H1 (cell line): ENCODE results near the gene BMI1. TPM values are rescaled to one million over a fixed set of nuclear protein-coding genes. Genes with fewer than 3 reads are reported as not detected.
A peak's percentile ranks its signal among the peaks of the same experiment; 100 is the strongest.

Experiments used
- CTCF ChIA-PET: fragments of 300-600 bp; sonication (Branson Sonifier 250); formaldehyde crosslinking; loops from one replicate; lab custom pipeline; 2021; ENCODE audit not compliant: partially characterized antibody; lab: Charles Lee
- POLR2A ChIA-PET: fragments of 300-600 bp; sonication (Branson Sonifier 250); formaldehyde crosslinking; loops from one replicate; lab custom pipeline; 2021; ENCODE audit warnings: inconsistent platforms; ENCODE audit not compliant: partially characterized antibody; lab: Charles Lee
- DNase-seq, 2 experiments: peaks; one replicate each; pipeline versions ENCODE4 v3.0.0 to v3.0.0-alpha.2; 2010 to 2022; ENCODE audit warnings: low spot score in 2 of 2, low read depth in 1 of 2, mixed read lengths in 1 of 2
- FAIRE-seq: peaks from 2 replicates; lab custom pipeline; 2011; peaks lifted over from hg19 to GRCh38; lab: Jason Lieb, UNC
- H2AFZ ChIP-seq: 2 replicates; pipeline ENCODE4 v1.8.1; 2012; ENCODE audit warnings: low read length, inconsistent platforms
- H2AK5ac ChIP-seq: 2 replicates; pipeline ENCODE4 v1.6.1; 2013; ENCODE audit warnings: low read depth, low read length
- H2BK120ac ChIP-seq: replicated peaks from 2 replicates; pipeline ENCODE3; 2013; ENCODE audit warnings: low read depth, low read length, inconsistent platforms
- H2BK12ac ChIP-seq: 2 replicates; pipeline ENCODE4 v1.6.1; 2013; ENCODE audit warnings: low read depth, low read length
- H2BK15ac ChIP-seq: 2 replicates; pipeline ENCODE4 v1.6.1; 2013; ENCODE audit warnings: low read length
- H2BK20ac ChIP-seq: 2 replicates; pipeline ENCODE4 v1.6.1; 2013; ENCODE audit warnings: low read length
- H2BK5ac ChIP-seq: 2 replicates; pipeline ENCODE4 v1.6.1; 2013; ENCODE audit warnings: low read depth, low read length
- H3K14ac ChIP-seq: 2 replicates; pipeline ENCODE4 v1.6.1; 2013; ENCODE audit warnings: inconsistent platforms; ENCODE audit not compliant: insufficient read length
- H3K18ac ChIP-seq: 2 replicates; pipeline ENCODE4 v1.6.1; 2013; ENCODE audit warnings: low read length; ENCODE audit errors: extremely low read depth
- H3K23ac ChIP-seq: 2 replicates; pipeline ENCODE4 v1.6.1; 2013; ENCODE audit warnings: inconsistent platforms; ENCODE audit not compliant: insufficient read length
- H3K23me2 ChIP-seq: 2 replicates; pipeline ENCODE4 v1.6.1; 2013; ENCODE audit warnings: low read depth, low read length
- H3K27ac ChIP-seq: 2 replicates; pipeline ENCODE4 v1.6.1; 2011; ENCODE audit warnings: low read depth, low read length, inconsistent platforms
- H3K27me3 ChIP-seq, 4 experiments: replicated peaks in 1 of 4; 1 replicate in 1 of 4; 2 replicates in 3 of 4; pipeline versions ENCODE4 v1.6.1 to v1.8.1; 2011 to 2013; ENCODE audit warnings: low read length in 3 of 4, mild to moderate bottlenecking in 3 of 4, inconsistent platforms in 2 of 4, mixed read lengths in 2 of 4, moderate library complexity in 1 of 4; ENCODE audit not compliant: control insufficient read depth in 3 of 4, insufficient read depth in 3 of 4; ENCODE audit errors: extremely low read depth in 1 of 4
- H3K36me3 ChIP-seq, 4 experiments: 2 replicates each; pipeline versions ENCODE4 v1.6.1 to v1.8.1; 2011 to 2013; ENCODE audit warnings: mild to moderate bottlenecking in 4 of 4, low read length in 3 of 4, moderate library complexity in 2 of 4, control low read depth in 1 of 4, inconsistent platforms in 1 of 4; ENCODE audit not compliant: insufficient read depth in 4 of 4, control insufficient read depth in 2 of 4
- H3K4ac ChIP-seq: replicated peaks from 2 replicates; pipeline ENCODE3; 2013; ENCODE audit warnings: low read length, low read depth, mixed read lengths, inconsistent platforms; ENCODE audit not compliant: insufficient read length
- H3K4me1 ChIP-seq, 4 experiments: replicated peaks in 1 of 4; 1 replicate in 1 of 4; 2 replicates in 3 of 4; pipeline versions ENCODE4 v1.6.1 to v1.8.1; 2011 to 2013; ENCODE audit warnings: low read length in 3 of 4, inconsistent platforms in 2 of 4, mixed read lengths in 1 of 4; ENCODE audit not compliant: insufficient read depth in 4 of 4, control insufficient read depth in 3 of 4
- H3K4me2 ChIP-seq, 2 experiments: 2 replicates each; pipeline versions ENCODE4 v1.6.1 to v1.8.1; 2011 to 2013; ENCODE audit warnings: low read depth in 2 of 2, low read length in 2 of 2, control low read depth in 1 of 2, inconsistent platforms in 1 of 2, mild to moderate bottlenecking in 1 of 2; ENCODE audit not compliant: insufficient read depth in 1 of 2
- H3K4me3 ChIP-seq, 4 experiments: fragments of 200-600, 300-600 bp in 1 of 4; sonication (generic), shearing (Covaris generic), sonication (Bioruptor Twin) in 1 of 4; 2 replicates each; pipeline versions ENCODE4 v1.5.1 to v1.8.1; 2011 to 2016; ENCODE audit warnings: low read length in 4 of 4, low read depth in 3 of 4, control low read depth in 2 of 4, inconsistent platforms in 2 of 4, mild to moderate bottlenecking in 2 of 4, mixed read lengths in 1 of 4, moderate library complexity in 1 of 4; ENCODE audit not compliant: insufficient read depth in 2 of 4; ENCODE audit errors: extremely low read depth in 1 of 4
- H3K56ac ChIP-seq: replicated peaks from 2 replicates; pipeline ENCODE3; 2013; ENCODE audit warnings: low read depth, mild to moderate bottlenecking, mixed read lengths, low read length, inconsistent platforms; ENCODE audit not compliant: insufficient read length
- H3K79me1 ChIP-seq: 2 replicates; pipeline ENCODE4 v1.6.1; 2013; ENCODE audit warnings: low read depth, low read length, control low read depth
- H3K79me2 ChIP-seq, 2 experiments: 2 replicates each; pipeline versions ENCODE4 v1.6.1 to v1.8.1; 2012 to 2013; ENCODE audit warnings: low read length in 2 of 2, mild to moderate bottlenecking in 2 of 2, inconsistent platforms in 1 of 2; ENCODE audit not compliant: insufficient read depth in 2 of 2, control insufficient read depth in 1 of 2
- H3K9ac ChIP-seq, 4 experiments: replicated peaks in 1 of 4; 1 replicate in 1 of 4; 2 replicates in 3 of 4; pipeline versions ENCODE4 v1.6.1 to v1.8.1; 2011 to 2013; ENCODE audit warnings: low read depth in 3 of 4, low read length in 3 of 4, control low read depth in 2 of 4, mild to moderate bottlenecking in 2 of 4, moderate library complexity in 2 of 4, inconsistent platforms in 1 of 4; ENCODE audit errors: extremely low read depth in 1 of 4
- H3K9me3 ChIP-seq, 2 experiments: 2 replicates each; pipeline versions ENCODE4 v1.6.1 to v1.8.1; 2012 to 2013; ENCODE audit warnings: mild to moderate bottlenecking in 2 of 2, moderate library complexity in 2 of 2, control low read depth in 1 of 2, inconsistent platforms in 1 of 2, low read depth in 1 of 2, low read length in 1 of 2, mixed read lengths in 1 of 2; ENCODE audit not compliant: insufficient read depth in 2 of 2
- H4K20me1 ChIP-seq, 2 experiments: replicated peaks in 1 of 2; 2 replicates each; pipeline versions ENCODE3 to v1.8.1; 2011 to 2013; ENCODE audit warnings: inconsistent platforms in 2 of 2, low read length in 2 of 2, mild to moderate bottlenecking in 1 of 2; ENCODE audit not compliant: insufficient read depth in 2 of 2, control insufficient read depth in 1 of 2
- H4K5ac ChIP-seq: 2 replicates; pipeline ENCODE4 v1.6.1; 2013; ENCODE audit warnings: low read length, low read depth, mixed read lengths, inconsistent platforms; ENCODE audit not compliant: insufficient read length
- H4K8ac ChIP-seq: 2 replicates; pipeline ENCODE4 v1.8.0; 2013; ENCODE audit warnings: mild to moderate bottlenecking, moderate library complexity, low read length, inconsistent platforms; ENCODE audit not compliant: insufficient read depth; ENCODE audit errors: extremely low read depth
- H4K91ac ChIP-seq: replicated peaks from 2 replicates; pipeline ENCODE3; 2013; ENCODE audit warnings: low read length, mixed read lengths, inconsistent platforms; ENCODE audit not compliant: insufficient read length
- ASH2L ChIP-seq: fragments of 200-600, 300-600 bp; sonication (generic); IDR thresholded peaks from one replicate; pipeline ENCODE4 v1.7.1; 2017; ENCODE audit warnings: low read length
- BACH1 ChIP-seq: IDR thresholded peaks from 2 replicates; pipeline ENCODE4 v1.6.1; 2012; ENCODE audit warnings: low read length, improper control_type of control experiment
- CBX5 ChIP-seq: fragments of 300-800, 300-1000 bp; sonication (generic); IDR thresholded peaks from 2 replicates; pipeline ENCODE4 v1.7.1; 2016; ENCODE audit warnings: antibody characterized with exemption, low read length, low read depth
- EP300 ChIP-seq, 2 experiments: IDR thresholded peaks; 1 replicate in 1 of 2; 2 replicates in 1 of 2; pipeline ENCODE4 v1.6.1; 2011 to 2012; ENCODE audit warnings: low read depth in 2 of 2, low read length in 2 of 2, mild to moderate bottlenecking in 2 of 2, borderline replicate concordance in 1 of 2, inconsistent platforms in 1 of 2, moderate library complexity in 1 of 2
- HDAC6 ChIP-seq: IDR thresholded peaks from one replicate; pipeline ENCODE4 v1.7.1; 2012; ENCODE audit warnings: low read depth, mild to moderate bottlenecking, inconsistent platforms, low read length, moderate library complexity
- KDM4A ChIP-seq: IDR thresholded peaks from one replicate; pipeline ENCODE4 v1.7.1; 2012; ENCODE audit warnings: low read depth, mild to moderate bottlenecking, moderate library complexity, low read length, inconsistent platforms; ENCODE audit not compliant: severe bottlenecking
- MAFK ChIP-seq: IDR thresholded peaks from 2 replicates; pipeline ENCODE4 v1.6.1; 2012; ENCODE audit warnings: low read depth, mild to moderate bottlenecking, improper control_type of control experiment, low read length
- NRF1 ChIP-seq: IDR thresholded peaks from 2 replicates; pipeline ENCODE4 v1.6.1; 2011; ENCODE audit warnings: mild to moderate bottlenecking, low read depth, low read length, improper control_type of control experiment
- POU5F1 ChIP-seq: IDR thresholded peaks from 2 replicates; pipeline ENCODE4 v1.6.1; 2011; ENCODE audit warnings: low read depth, mild to moderate bottlenecking, low read length, moderate library complexity
- RAD21 ChIP-seq, 2 experiments: IDR thresholded peaks in 1 of 2; conservative IDR thresholded peaks in 1 of 2; 2 replicates each; pipeline ENCODE4 v1.6.1; 2011; ENCODE audit warnings: low read depth in 2 of 2, low read length in 2 of 2, improper control_type of control experiment in 1 of 2, inconsistent platforms in 1 of 2, mild to moderate bottlenecking in 1 of 2, moderate library complexity in 1 of 2
- SIRT6 ChIP-seq: IDR thresholded peaks from one replicate; pipeline ENCODE4 v1.7.1; 2012; ENCODE audit warnings: low read length, inconsistent platforms
- SIX5 ChIP-seq: IDR thresholded peaks from 2 replicates; pipeline ENCODE4 v1.6.1; 2011; ENCODE audit warnings: mild to moderate bottlenecking, low read depth, low read length
- TEAD4 ChIP-seq: IDR thresholded peaks from 2 replicates; pipeline ENCODE4 v1.6.1; 2012; ENCODE audit warnings: low read depth, low read length, inconsistent platforms, mixed read lengths
- WGBS, 2 experiments: shearing (Covaris generic) in 1 of 2; methylation state at CpG; one replicate each; pipeline versions ENCODE4 v1.1.6 to v1.1.7; 2013 to 2015; ENCODE audit warnings: low lambda C conversion rate in 2 of 2, mixed read lengths in 2 of 2, inconsistent platforms in 1 of 2, low coverage in 1 of 2, missing lambda C conversion rate in 1 of 2; ENCODE audit not compliant: insufficient replicate concordance in 2 of 2, insufficient coverage in 1 of 2, insufficient read length in 1 of 2; ENCODE audit errors: extremely low coverage in 1 of 2, missing lambda C conversion rate in 1 of 2; 5-methylcytosine and 5-hydroxymethylcytosine counted together
- polyA plus RNA-seq, 7 experiments: library from polyadenylated mRNA; depleted of rRNA in 3 of 7; stranded (reverse) in 5 of 7; unstranded in 2 of 7; fragments of >200 nt in 5 of 7; fragments of 200-250 nt in 2 of 7; gene quantifications; 1 replicate in 5 of 7; 2 replicates in 1 of 7; 4 replicates in 1 of 7; pipeline versions ENCODE4 v1.2.1 to v1.2.3, GENCODE V29; 2011 to 2013; ENCODE audit warnings: missing spikeins in 2 of 7, mixed read lengths in 2 of 7
- total RNA-seq: library from RNA; stranded (reverse); fragmentation: NEBNext Ultra II Directional; extraction: Animal tissue kit (Norgen Biotek cat#: 25700); gene quantifications from 2 replicates; pipeline ENCODE4 v1.2.1, GENCODE V29; 2021
- TF ChIP-seq, protein P1 (sequence below): IDR thresholded peaks from 2 replicates; pipeline ENCODE4 v1.6.1; 2011; ENCODE audit warnings: low read length, improper control_type of control experiment

Gene BMI1
- total and polyA plus RNA-seq, 2 of the 8 experiments (the other 6 are each of a cell fraction or from before 2014, with no cell fraction given): 2.8 to 10.7 TPM

DNA sequence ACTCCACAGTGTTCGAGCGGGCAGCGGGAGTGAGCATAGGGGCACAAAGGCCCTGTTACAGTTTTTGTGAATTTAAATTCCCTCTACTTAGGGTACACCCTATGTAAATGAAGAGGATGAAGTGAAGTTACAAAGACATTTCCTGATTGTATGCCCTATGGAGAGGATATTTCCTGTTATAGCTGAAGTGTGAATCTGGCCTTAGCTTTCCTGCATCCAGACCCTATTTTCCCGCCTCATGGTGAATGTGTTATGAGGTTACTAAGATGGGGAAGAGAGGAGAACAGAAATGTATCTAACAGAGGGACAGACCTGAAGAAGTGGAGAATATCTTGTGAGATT lies 42.5 kb upstream of the BMI1 start:
- H3K4me3 ChIP-seq: no peak overlapping the region
- CTCF ChIA-PET: interaction anchor here (0.8 kb wide), 1 partner anchor 8 kb away, joined by 3 read pairs; no protein-coding TSS in a partner anchor
- DNase-seq (no peak), FAIRE-seq (no peak)
- peak overlapping the region in 1 of 2 experiments; percentile 45; a peak in 1 of 4 replicates for H3K4me2 ChIP-seq
- H2BK5ac ChIP-seq: no peak overlapping the region
- H3K56ac ChIP-seq: no peak overlapping the region
- H3K4me1 ChIP-seq: peaks cover 0 to 14% (median 5%) of the 10 kb centered on the region in 4 experiments; a peak in 6 of 7 replicates
- no peaks in the 10 kb centered on the region for H3K79me1 ChIP-seq
- H3K23me2 ChIP-seq: no peaks in the 10 kb centered on the region
- no peak overlapping the region for H2BK15ac ChIP-seq
- H3K27ac ChIP-seq: no peak overlapping the region
- no peak overlapping the region for H3K4ac ChIP-seq
- no peak overlapping the region for H2AFZ ChIP-seq
- H4K8ac ChIP-seq: no peak overlapping the region
- no peak overlapping the region for H3K14ac ChIP-seq
- H2BK120ac ChIP-seq: no peak overlapping the region
- H3K36me3 ChIP-seq: no peaks in the 10 kb centered on the region
- H2BK12ac ChIP-seq: no peak overlapping the region
- no peak overlapping the region for H3K23ac ChIP-seq
- H3K9me3 ChIP-seq: no peaks in the 10 kb centered on the region
- H2BK20ac ChIP-seq: no peak overlapping the region
- WGBS, 2 experiments: 81% methylated on average over 4 of the region's 4 CpGs; no CpG with 5 or more reads in 1 of the 2 experiments
- no peak overlapping the region for H2AK5ac ChIP-seq
- H3K18ac ChIP-seq: no peak overlapping the region
- H3K27me3 ChIP-seq: no peaks in the 10 kb centered on the region
- no peak overlapping the region for H4K91ac ChIP-seq
- H4K20me1 ChIP-seq: no peaks in the 10 kb centered on the region
- no peak overlapping the region for H3K9ac ChIP-seq
- no peak overlapping the region for H4K5ac ChIP-seq
- POLR2A ChIA-PET: no interaction called here
- H3K79me2 ChIP-seq: no peaks in the 10 kb centered on the region
- TF ChIP-seq CBX5: no peak
- no peak for TF ChIP-seq MAFK
- TF ChIP-seq SIRT6: no peak
- no peak for TF ChIP-seq NRF1
- no peak for TF ChIP-seq HDAC6
- no peak for TF ChIP-seq POU5F1
- no peak for TF ChIP-seq RAD21 (IDR thresholded peaks at IDR 0.05 in 1 of 2, conservative IDR thresholded peaks at IDR 0.05 in 1 of 2; ENCODE audit: low read depth in 2 of 2, low read length in 2 of 2)
- TF ChIP-seq SIX5: no peak
- TF ChIP-seq ASH2L: no peak
- TF ChIP-seq, protein P1, sequence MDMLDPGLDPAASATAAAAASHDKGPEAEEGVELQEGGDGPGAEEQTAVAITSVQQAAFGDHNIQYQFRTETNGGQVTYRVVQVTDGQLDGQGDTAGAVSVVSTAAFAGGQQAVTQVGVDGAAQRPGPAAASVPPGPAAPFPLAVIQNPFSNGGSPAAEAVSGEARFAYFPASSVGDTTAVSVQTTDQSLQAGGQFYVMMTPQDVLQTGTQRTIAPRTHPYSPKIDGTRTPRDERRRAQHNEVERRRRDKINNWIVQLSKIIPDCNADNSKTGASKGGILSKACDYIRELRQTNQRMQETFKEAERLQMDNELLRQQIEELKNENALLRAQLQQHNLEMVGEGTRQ: no peak
- no peak for TF ChIP-seq BACH1
- TF ChIP-seq EP300 (IDR thresholded peaks at IDR 0.05; ENCODE audit: borderline replicate concordance in 1 of 2, low read depth in 2 of 2, low read length in 2 of 2): no peak
- TF ChIP-seq KDM4A: no peak
- TF ChIP-seq TEAD4: no peak
